HG03039 (cell line): Measurements from ENCODE around the gene NMT1.

Source experiments
- ATAC-seq: cut with Tn5 transposase; IDR thresholded peaks from one replicate; pipeline ENCODE4 v1.9.1; 2021; ENCODE audit warnings: mild to moderate bottlenecking, moderate library complexity; ENCODE audit not compliant: unreplicated experiment

Gene NMT1

GRCh38 chr17:45149037-45149668 is 88.0 kb downstream of the NMT1 start:
- no peak for ATAC-seq

DNA sequence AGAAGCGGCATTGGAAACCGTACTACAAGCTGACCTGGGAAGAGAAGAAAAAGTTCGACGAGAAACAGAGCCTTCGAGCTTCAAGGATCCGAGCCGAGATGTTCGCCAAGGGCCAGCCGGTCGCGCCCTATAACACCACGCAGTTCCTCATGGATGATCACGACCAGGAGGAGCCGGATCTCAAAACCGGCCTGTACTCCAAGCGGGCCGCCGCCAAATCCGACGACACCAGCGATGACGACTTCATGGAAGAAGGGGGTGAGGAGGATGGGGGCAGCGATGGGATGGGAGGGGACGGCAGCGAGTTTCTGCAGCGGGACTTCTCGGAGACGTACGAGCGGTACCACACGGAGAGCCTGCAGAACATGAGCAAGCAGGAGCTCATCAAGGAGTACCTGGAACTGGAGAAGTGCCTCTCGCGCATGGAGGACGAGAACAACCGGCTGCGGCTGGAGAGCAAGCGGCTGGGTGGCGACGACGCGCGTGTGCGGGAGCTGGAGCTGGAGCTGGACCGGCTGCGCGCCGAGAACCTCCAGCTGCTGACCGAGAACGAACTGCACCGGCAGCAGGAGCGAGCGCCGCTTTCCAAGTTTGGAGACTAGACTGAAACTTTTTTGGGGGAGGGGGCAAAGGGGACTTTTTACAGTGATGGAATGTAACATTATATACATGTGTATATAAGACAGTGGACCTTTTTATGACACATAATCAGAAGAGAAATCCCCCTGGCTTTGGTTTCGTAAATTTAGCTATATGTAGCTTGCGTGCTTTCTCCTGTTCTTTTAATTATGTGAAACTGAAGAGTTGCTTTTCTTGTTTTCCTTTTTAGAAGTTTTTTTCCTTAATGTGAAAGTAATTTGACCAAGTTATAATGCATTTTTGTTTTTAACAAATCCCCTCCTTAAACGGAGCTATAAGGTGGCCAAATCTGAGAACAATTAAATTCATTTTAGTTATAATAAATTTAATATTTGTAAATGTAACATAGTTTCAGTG is 88.8 kb downstream of the NMT1 start:
- no peak for ATAC-seq

- ATAC-seq: no peak
These were observed 90.0 kb downstream of the NMT1 start for GRCh38 chr17:45150911-45151809.

DNA sequence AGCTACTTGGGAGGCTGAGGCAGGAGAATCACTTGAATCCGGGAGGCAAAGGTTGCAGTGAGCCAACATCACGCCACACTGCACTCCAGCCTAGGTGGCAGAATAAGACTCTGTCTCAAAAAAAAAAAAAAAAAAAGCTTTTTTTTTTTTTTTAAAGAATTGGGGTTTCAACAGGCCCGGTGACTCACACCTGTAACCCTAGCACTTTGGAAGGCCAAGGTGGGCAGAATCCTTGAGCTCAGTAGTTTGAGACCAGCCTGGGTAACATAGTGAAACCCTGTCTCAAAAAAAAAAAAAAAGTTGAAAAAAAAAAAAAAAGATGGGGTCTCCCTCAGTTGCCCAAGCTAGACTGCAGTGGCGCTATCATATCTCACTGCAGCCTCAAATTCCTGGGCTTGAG is 93.9 kb downstream of the NMT1 start:
- ATAC-seq: no peak

- no peak for ATAC-seq
These were observed 94.4 kb downstream of the NMT1 start for GRCh38 chr17:45155483-45155882.

- ATAC-seq: no peak
These were observed 95.1 kb downstream of the NMT1 start for GRCh38 chr17:45156242-45156641.
